Measurements from ENCODE around the gene REEP5. TPM values are rescaled to one million over a fixed set of nuclear protein-coding genes. Genes with fewer than 3 reads are reported as not detected.

Gene REEP5
- total and polyA plus RNA-seq, 2 of the 8 experiments (the other 6 are each of a cell fraction or from before 2014, with no cell fraction given), result 58.3 to 94.3 TPM

DNA sequence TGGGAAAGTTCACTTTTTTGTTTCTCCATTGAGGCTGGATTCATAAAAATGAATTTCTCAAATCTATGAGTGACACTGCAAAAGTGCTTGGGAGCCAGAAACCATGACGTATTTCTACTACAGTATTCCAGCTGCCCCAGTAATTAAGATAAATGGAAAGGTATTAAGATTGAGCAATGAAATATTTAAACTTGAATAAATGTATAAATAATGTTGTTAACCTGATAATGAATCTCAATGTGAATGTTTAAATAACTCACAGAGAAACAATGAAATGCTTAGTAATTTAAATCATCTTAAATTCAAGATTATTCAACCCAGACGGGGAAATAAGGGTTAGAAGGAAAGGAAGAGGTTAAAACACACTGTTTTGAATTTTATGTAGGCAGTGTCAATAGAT lies 72.1 kb downstream of the REEP5 start:
- H2BK12ac ChIP-seq (ENCODE audit: low read depth, low read length), result no peak overlapping the region
- no peak overlapping the region for H3K18ac ChIP-seq (ENCODE audit: extremely low read depth, low read length)
- CTCF ChIA-PET (ENCODE audit: partially characterized antibody), result interaction anchor here (1.4 kb wide), 1 partner anchor 71 kb away, joined by 4 read pairs; the partner anchor contains the start of gene REEP5
- TF ChIP-seq, protein P1, sequence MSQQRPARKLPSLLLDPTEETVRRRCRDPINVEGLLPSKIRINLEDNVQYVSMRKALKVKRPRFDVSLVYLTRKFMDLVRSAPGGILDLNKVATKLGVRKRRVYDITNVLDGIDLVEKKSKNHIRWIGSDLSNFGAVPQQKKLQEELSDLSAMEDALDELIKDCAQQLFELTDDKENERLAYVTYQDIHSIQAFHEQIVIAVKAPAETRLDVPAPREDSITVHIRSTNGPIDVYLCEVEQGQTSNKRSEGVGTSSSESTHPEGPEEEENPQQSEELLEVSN (IDR thresholded peaks at IDR 0.05), result no peak
- TF ChIP-seq JUND (IDR thresholded peaks at IDR 0.05; ENCODE audit: low read length) (no peak), HDAC2 (IDR thresholded peaks at IDR 0.05; ENCODE audit: borderline replicate concordance in 1 of 2, low read depth in 2 of 2, low read length in 2 of 2) (no peak), SAP30 (IDR thresholded peaks at IDR 0.05; ENCODE audit: insufficient read depth, insufficient replicate concordance, low read length) (no peak), NRF1 (IDR thresholded peaks at IDR 0.05; ENCODE audit: low read depth, low read length) (no peak)

More for the DNA sequence above, 72.1 kb downstream of the REEP5 start:
- Histone ChIP-seq H3K36me3 (ENCODE audit: control insufficient read depth in 2 of 4, insufficient read depth in 4 of 4, low read length in 3 of 4) (no peaks in the 10 kb centered on the region), H2BK120ac (replicated peaks; ENCODE audit: low read depth, low read length) (no peak overlapping the region), H4K5ac (ENCODE audit: insufficient read length, low read depth, low read length) (no peak overlapping the region), H3K4me3 (ENCODE audit: extremely low read depth in 1 of 4, insufficient read depth in 2 of 4, low read depth in 3 of 4, low read length in 4 of 4) (no peak overlapping the region), H3K23me2 (ENCODE audit: low read depth, low read length) (no peaks in the 10 kb centered on the region), H3K27ac (ENCODE audit: low read depth, low read length) (no peak overlapping the region), H3K9ac (replicated peaks in 1 of 4; ENCODE audit: extremely low read depth in 1 of 4, low read depth in 3 of 4, low read length in 3 of 4) (no peak overlapping the region), H3K14ac (ENCODE audit: insufficient read length) (no peak overlapping the region), H3K4me1 (replicated peaks in 1 of 4; ENCODE audit: control insufficient read depth in 3 of 4, insufficient read depth in 4 of 4, low read length in 3 of 4) (peaks cover 0 to 9% (median 0%) of the 10 kb centered on the region in 4 experiments; a peak in 2 of 7 replicates), H3K9me3 (ENCODE audit: insufficient read depth in 2 of 2, low read depth in 1 of 2, low read length in 1 of 2) (no peaks in the 10 kb centered on the region), H2BK20ac (ENCODE audit: low read length) (no peak overlapping the region), H3K27me3 (replicated peaks in 1 of 4; ENCODE audit: control insufficient read depth in 3 of 4, extremely low read depth in 1 of 4, insufficient read depth in 3 of 4, low read length in 3 of 4) (no peaks in the 10 kb centered on the region; a peak in 1 of 7 replicates), H3K79me1 (ENCODE audit: low read depth, low read length) (no peaks in the 10 kb centered on the region), H2AFZ (ENCODE audit: low read length) (no peak overlapping the region), H3K79me2 (ENCODE audit: control insufficient read depth in 1 of 2, insufficient read depth in 2 of 2, low read length in 2 of 2) (no peaks in the 10 kb centered on the region), H3K4ac (replicated peaks; ENCODE audit: insufficient read length, low read depth, low read length) (no peak overlapping the region), H2BK5ac (ENCODE audit: low read depth, low read length) (no peak overlapping the region), H2AK5ac (ENCODE audit: low read depth, low read length) (no peak overlapping the region), H3K23ac (ENCODE audit: insufficient read length) (no peak overlapping the region), H4K8ac (ENCODE audit: extremely low read depth, insufficient read depth, low read length) (no peak overlapping the region), H2BK15ac (ENCODE audit: low read length) (no peak overlapping the region), H3K4me2 (ENCODE audit: insufficient read depth in 1 of 2, low read depth in 2 of 2, low read length in 2 of 2) (no peak overlapping the region), H4K20me1 (replicated peaks in 1 of 2; ENCODE audit: control insufficient read depth in 1 of 2, insufficient read depth in 2 of 2, low read length in 2 of 2) (no peaks in the 10 kb centered on the region), H3K56ac (replicated peaks; ENCODE audit: insufficient read length, low read depth, low read length) (no peak overlapping the region), H4K91ac (replicated peaks; ENCODE audit: insufficient read length, low read length) (no peak overlapping the region)
- no peak for FAIRE-seq
- WGBS, 2 experiments (ENCODE audit: extremely low coverage in 1 of 2, insufficient coverage in 1 of 2, insufficient read length in 1 of 2, insufficient replicate concordance in 2 of 2, low coverage in 1 of 2, low lambda C conversion rate in 2 of 2, missing lambda C conversion rate in 1 of 2), result 93% methylated on average over 2 of the region's 2 CpGs; no CpG with 5 or more reads in 1 of the 2 experiments
- POLR2A ChIA-PET (ENCODE audit: partially characterized antibody), result no interaction called here
- DNase-seq (ENCODE audit: low read depth in 1 of 2, low spot score in 2 of 2), result no peak
